K562 (cell line): ENCODE data around the gene PLCB3. TPM values are rescaled to one million over a fixed set of nuclear protein-coding genes. Genes with fewer than 3 reads are reported as not detected.

Experiments used
- ARID2 ChIP-seq: fragments of 450-650 bp; IDR thresholded peaks from 2 replicates; pipeline ENCODE4 v1.6.1; 2017; ENCODE audit warnings: antibody characterized with exemption, mild to moderate bottlenecking
- CBX3 ChIP-seq, 2 experiments: IDR thresholded peaks; 1 replicate in 1 of 2; 2 replicates in 1 of 2; pipeline ENCODE4 v1.6.1; 2012; ENCODE audit warnings: inconsistent platforms in 2 of 2, low read length in 2 of 2, borderline replicate concordance in 1 of 2, control low read depth in 1 of 2
- CCAR2 ChIP-seq: fragments of 200-400 bp; formaldehyde crosslinking; IDR thresholded peaks from 2 replicates; pipeline ENCODE4 v1.6.1; 2017; ENCODE audit warnings: mild to moderate bottlenecking, low read depth, low read length
- CEBPZ ChIP-seq: fragments of 150-350 bp; IDR thresholded peaks from 2 replicates; pipeline ENCODE4 v1.6.1; 2014; ENCODE audit warnings: low read depth, mild to moderate bottlenecking, low read length, borderline replicate concordance
- CTBP1 ChIP-seq: fragments of 450-650 bp; IDR thresholded peaks from 2 replicates; pipeline ENCODE4 v1.6.1; 2016; ENCODE audit warnings: borderline replicate concordance
- EHMT2 ChIP-seq: fragments of 450-650 bp; IDR thresholded peaks from 2 replicates; pipeline ENCODE4 v1.6.1; 2018; ENCODE audit warnings: antibody characterized with exemption
- EZH2 ChIP-seq: IDR thresholded peaks from 2 replicates; pipeline ENCODE4 v1.6.1; 2012; ENCODE audit warnings: low read depth, mild to moderate bottlenecking, inconsistent platforms, low read length, borderline replicate concordance
- HBP1 ChIP-seq: fragments of 450-650 bp; formaldehyde crosslinking; IDR thresholded peaks from 2 replicates; pipeline ENCODE4 v1.4.0; 2022; ENCODE audit warnings: missing genetic modification characterization
- KAT2B ChIP-seq: IDR thresholded peaks from one replicate; pipeline ENCODE4 v1.6.1; 2012; ENCODE audit warnings: low read depth, mild to moderate bottlenecking, control low read depth, inconsistent platforms, low read length, moderate library complexity
- LARP7 ChIP-seq: fragments of 450-650 bp; IDR thresholded peaks from 2 replicates; pipeline ENCODE4 v1.6.1; 2016
- MITF ChIP-seq: IDR thresholded peaks from 2 replicates; pipeline ENCODE4 v1.6.1; 2014; ENCODE audit warnings: antibody characterized with exemption
- MXD1 ChIP-seq: fragments of 250-450 bp; sonication (Bioruptor Pico); IDR thresholded peaks from 2 replicates; pipeline ENCODE4 v1.8.0; 2021; ENCODE audit warnings: borderline replicate concordance, mild to moderate bottlenecking, moderate library complexity; ENCODE audit not compliant: poor library complexity, severe bottlenecking
- POLR2A ChIP-seq: fragments of 450-650 bp; conservative IDR thresholded peaks from 2 replicates; pipeline ENCODE4 v1.6.1; 2016
- PTBP1 ChIP-seq: fragments of 200-400 bp; formaldehyde crosslinking; IDR thresholded peaks from 2 replicates; pipeline ENCODE4 v1.6.1; 2017; ENCODE audit warnings: low read depth, low read length
- RBM34 ChIP-seq: fragments of 200-400 bp; formaldehyde crosslinking; IDR thresholded peaks from 2 replicates; pipeline ENCODE4 v1.6.1; 2018; ENCODE audit warnings: low read length, borderline replicate concordance; ENCODE audit not compliant: insufficient read depth
- SMAD4 ChIP-seq: fragments of 250-450 bp; sonication (Bioruptor Pico); conservative IDR thresholded peaks from 2 replicates; pipeline ENCODE4 v1.8.0; 2021; ENCODE audit warnings: inconsistent platforms, mild to moderate bottlenecking, moderate library complexity
- TCF7L2 ChIP-seq: fragments of 150-350 bp; IDR thresholded peaks from 2 replicates; pipeline ENCODE4 v1.6.1; 2016; ENCODE audit warnings: low read depth, mild to moderate bottlenecking, low read length, moderate library complexity
- YY1 ChIP-seq, 3 experiments: IDR thresholded peaks; 2 replicates each; pipeline ENCODE4 v1.6.1; 2011; ENCODE audit warnings: low read length in 2 of 3, mild to moderate bottlenecking in 2 of 3, moderate library complexity in 2 of 3, borderline replicate concordance in 1 of 3, control low read depth in 1 of 3, low read depth in 1 of 3; ENCODE audit not compliant: insufficient read depth in 3 of 3, insufficient replicate concordance in 2 of 3, control insufficient read depth in 1 of 3, insufficient read length in 1 of 3; ENCODE audit errors: extremely low read depth in 1 of 3
- ZNF184 ChIP-seq: sonication (generic); formaldehyde crosslinking; IDR thresholded peaks from 2 replicates; pipeline ENCODE4 v1.5.0; 2020; ENCODE audit warnings: missing genetic modification reagents
- ZNF780A ChIP-seq: fragments of 250-450 bp; sonication (Bioruptor Pico); IDR thresholded peaks from 2 replicates; pipeline ENCODE4 v1.5.0; 2021; ENCODE audit warnings: mild to moderate bottlenecking
- polyA plus RNA-seq, 8 experiments: library from polyadenylated mRNA; depleted of rRNA in 4 of 8; stranded (reverse) in 5 of 8; unstranded in 3 of 8; fragments of >200 nt; fragmentation: Nextera tagmentation in 2 of 8; fragmentation: Illumina TruSeq in 1 of 8; extraction: Ambion mirVana in 2 of 8; extraction: Trizol in 1 of 8; gene quantifications; 2 replicates each; pipeline versions ENCODE4 v1.2.1 to v1.2.3, GENCODE V29; 2011 to 2014; ENCODE audit warnings: inconsistent platforms in 1 of 8, missing spikeins in 1 of 8
- total RNA-seq, 7 experiments: library from RNA; depleted of rRNA in 6 of 7; stranded (reverse); fragments of >200 nt in 6 of 7; fragmentation: Illumina TruSeq in 2 of 7; extraction: Trizol in 2 of 7; gene quantifications; 2 replicates each; pipeline versions ENCODE4 v1.2.1 to v1.2.3, GENCODE V29; 2011 to 2021; ENCODE audit warnings: low replicate concordance in 1 of 7

Gene PLCB3
- total and polyA plus RNA-seq, 9 of the 15 experiments (the other 6 are each of a cell fraction or from before 2014, with no cell fraction given), result 0.31 to 44.8 (median 14.6) TPM

- no peak for TF ChIP-seq ZNF780A
- TF ChIP-seq SMAD4 (CRISPR knock-in tag), result no peak
- no peak for TF ChIP-seq MITF
- no peak for TF ChIP-seq KAT2B
- TF ChIP-seq YY1 (IDR thresholded peaks at IDR 0.05; ENCODE audit: borderline replicate concordance in 1 of 3, control insufficient read depth in 1 of 3, extremely low read depth in 1 of 3, insufficient read depth in 3 of 3, insufficient read length in 1 of 3, insufficient replicate concordance in 2 of 3, low read depth in 1 of 3, low read length in 2 of 3), result no peak
- no peak for TF ChIP-seq MXD1 (CRISPR knock-in tag)
- TF ChIP-seq LARP7, result 0 out of 2 replicates have a peak, but pooled peaks have one; percentile 7
- no peak for TF ChIP-seq TCF7L2
- TF ChIP-seq ZNF184, result no peak
- no peak for TF ChIP-seq HBP1 (CRISPR knock-in tag)
- peak; percentile 64; the same call in 1 of the 2 replicates for TF ChIP-seq ARID2
- no peak for TF ChIP-seq CEBPZ
- no peak for TF ChIP-seq PTBP1
- no peak for TF ChIP-seq EZH2
- TF ChIP-seq CCAR2, result no peak
- TF ChIP-seq RBM34, result no peak
- TF ChIP-seq CTBP1, result peak; percentile 69; the same call in 1 of the 2 replicates
- 0 out of 3 replicates have a peak, but pooled peaks of 1 of the 2 experiments have one; percentile 41 for TF ChIP-seq CBX3 (IDR thresholded peaks at IDR 0.05; ENCODE audit: borderline replicate concordance in 1 of 2, low read length in 2 of 2)
- TF ChIP-seq EHMT2, result no peak
- peak; percentile 56; the same call in 1 of the 2 replicates for TF ChIP-seq POLR2A
Measured at GRCh38 chr11:64204464-64204989, 46.8 kb upstream of the PLCB3 start (continued).
